ENCODE data around the gene COL9A2.
"Not testable (repeated sequence)": the region's sequence is repeated elsewhere in the genome, so short reads cannot be mapped to it uniquely, and the experiment has no call there.

The COL9A2 gene

GRCh38 chr1:40316595-40317393 is at the start of gene COL9A2:
Gene COL9A2, minus strand, starts transcription at chr1:40317286. Its CDS starts 89 bp downstream, at chr1:40317197.
- DNase-seq: peak; percentile 17 to 41 (median 30)

GRCh38 chr1:40363721-40364120 is 46.6 kb upstream of the COL9A2 start:
- DNase-seq: no peak

- no peak for DNase-seq
Observed at GRCh38 chr1:40362699-40363098, 45.6 kb upstream of the COL9A2 start.

GRCh38 chr1:40362199-40362598 is 45.1 kb upstream of the COL9A2 start:
- DNase-seq: no peak

- DNase-seq: no peak
Observed at GRCh38 chr1:40361637-40362036, 44.6 kb upstream of the COL9A2 start.

- DNase-seq: no peak
Observed at GRCh38 chr1:40361201-40361600, 44.1 kb upstream of the COL9A2 start.

GRCh38 chr1:40360631-40361030 is 43.5 kb upstream of the COL9A2 start:
- DNase-seq: no peak

- DNase-seq: no peak
Observed at GRCh38 chr1:40357625-40358024, 40.5 kb upstream of the COL9A2 start.

GRCh38 chr1:40353082-40353481 is 36.0 kb upstream of the COL9A2 start:
- DNase-seq: no peak

- no peak for DNase-seq
Observed at GRCh38 chr1:40352126-40352525, 35.0 kb upstream of the COL9A2 start.

- no peak for DNase-seq
Observed at GRCh38 chr1:40351124-40351523, 34.0 kb upstream of the COL9A2 start.

- DNase-seq: no peak
Observed at GRCh38 chr1:40350391-40350790, 33.3 kb upstream of the COL9A2 start.

- no peak for DNase-seq
Observed at GRCh38 chr1:40344597-40344996, 27.5 kb upstream of the COL9A2 start.

- not testable (repeated sequence) for DNase-seq
Observed at GRCh38 chr1:40342381-40342717, 25.3 kb upstream of the COL9A2 start.

- no peak for DNase-seq
Observed at GRCh38 chr1:40341491-40342380, 24.6 kb upstream of the COL9A2 start.

GRCh38 chr1:40339420-40340323 is 22.6 kb upstream of the COL9A2 start:
- DNase-seq: no peak

GRCh38 chr1:40338745-40339419 is 21.8 kb upstream of the COL9A2 start:
- DNase-seq: peak; percentile 70 to 93 (median 81)

GRCh38 chr1:40337443-40337842 is 20.4 kb upstream of the COL9A2 start:
- DNase-seq: no peak

GRCh38 chr1:40332695-40333094 is 15.6 kb upstream of the COL9A2 start:
- DNase-seq: no peak

GRCh38 chr1:40331403-40331802 is 14.3 kb upstream of the COL9A2 start:
- DNase-seq: not testable (repeated sequence)

GRCh38 chr1:40318970-40319621 is 2.0 kb upstream of the COL9A2 start:
- no peak for DNase-seq

- DNase-seq: no peak
Observed at GRCh38 chr1:40318476-40318875, 1.4 kb upstream of the COL9A2 start.

Measured in activated CD4-positive, CD25-positive, alpha-beta regulatory T cell (primary cell).